Ovary (tissue), 3 donors: ENCODE results near the gene AAK1.

Experiments used
- CTCF ChIP-seq, 3 donors: fragments of 450-650 bp in 2 of 3; fragments of 200-600 bp in 1 of 3; IDR thresholded peaks; one replicate each; pipeline versions ENCODE4 v1.5.1 to v1.8.0; 2016 to 2022; ENCODE audit warnings: antibody characterized with exemption in 3 of 3, mild to moderate bottlenecking in 1 of 3
- EP300 ChIP-seq: sonication (generic); formaldehyde crosslinking; IDR thresholded peaks from one replicate; pipeline ENCODE4 v1.6.1; 2017; ENCODE audit warnings: antibody characterized with exemption
- POLR2A ChIP-seq: fragments of 450-650 bp; IDR thresholded peaks from one replicate; pipeline ENCODE4 v1.6.1; 2017; ENCODE audit warnings: antibody characterized with exemption, mild to moderate bottlenecking, moderate library complexity
- donor health status: DM: no; HTN: no; CAD: no.

DNA sequence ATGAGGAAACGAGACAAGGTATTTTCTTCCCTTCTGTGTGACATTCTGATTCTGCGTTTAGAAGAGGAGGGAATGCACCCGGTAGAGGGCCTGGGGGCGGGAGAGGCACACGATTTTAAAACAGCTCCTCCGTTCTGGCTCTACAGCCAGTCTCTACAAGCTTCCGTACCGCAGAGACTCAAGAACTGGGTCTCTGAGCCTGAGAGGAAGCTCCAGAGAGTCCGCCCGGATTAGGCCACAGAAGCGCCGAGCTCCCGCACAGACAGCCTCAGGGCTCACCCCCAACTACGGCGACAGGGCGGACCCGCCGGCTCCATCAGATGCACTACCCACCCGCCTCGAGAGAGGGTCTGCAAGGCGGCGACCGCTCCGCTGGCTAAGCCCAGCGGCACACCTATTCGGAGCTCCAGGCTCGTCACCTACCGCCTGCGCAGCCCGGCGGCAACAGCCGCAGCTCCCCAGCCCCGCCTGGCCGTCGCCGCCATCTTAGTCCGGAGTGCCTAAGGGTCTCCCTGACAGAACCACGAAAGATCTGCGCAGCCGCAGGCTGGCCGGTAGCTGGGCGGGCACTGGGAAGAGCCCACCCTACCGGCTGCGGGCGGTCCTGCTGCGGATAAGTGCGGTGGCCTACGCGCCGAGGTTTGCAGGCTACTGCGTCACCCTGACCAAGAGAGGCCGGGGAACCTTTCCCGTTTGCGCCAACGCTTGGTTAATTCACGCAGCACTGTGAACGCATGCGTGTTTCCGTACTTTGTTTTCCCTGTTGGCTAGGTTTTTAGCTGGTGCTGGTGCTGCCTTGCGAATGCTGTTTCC, 206.4 kb downstream of the AAK1 start, which contains the start of gene NFU1:
- TF ChIP-seq POLR2A (peak; percentile 81), CTCF (IDR thresholded peaks at IDR 0.05) (peak; percentile 77 to 96 (median 89)), EP300 (no peak)
